HG03139 (cell line): ENCODE data around the gene PCED1B.
"Not testable (repeated sequence)": the region's sequence is repeated elsewhere in the genome, so short reads cannot be mapped to it uniquely, and the experiment has no call there.

Experiments
- ATAC-seq: cut with Tn5 transposase; IDR thresholded peaks from one replicate; pipeline ENCODE4 v1.9.1; 2021; ENCODE audit not compliant: unreplicated experiment

PCED1B gene

DNA sequence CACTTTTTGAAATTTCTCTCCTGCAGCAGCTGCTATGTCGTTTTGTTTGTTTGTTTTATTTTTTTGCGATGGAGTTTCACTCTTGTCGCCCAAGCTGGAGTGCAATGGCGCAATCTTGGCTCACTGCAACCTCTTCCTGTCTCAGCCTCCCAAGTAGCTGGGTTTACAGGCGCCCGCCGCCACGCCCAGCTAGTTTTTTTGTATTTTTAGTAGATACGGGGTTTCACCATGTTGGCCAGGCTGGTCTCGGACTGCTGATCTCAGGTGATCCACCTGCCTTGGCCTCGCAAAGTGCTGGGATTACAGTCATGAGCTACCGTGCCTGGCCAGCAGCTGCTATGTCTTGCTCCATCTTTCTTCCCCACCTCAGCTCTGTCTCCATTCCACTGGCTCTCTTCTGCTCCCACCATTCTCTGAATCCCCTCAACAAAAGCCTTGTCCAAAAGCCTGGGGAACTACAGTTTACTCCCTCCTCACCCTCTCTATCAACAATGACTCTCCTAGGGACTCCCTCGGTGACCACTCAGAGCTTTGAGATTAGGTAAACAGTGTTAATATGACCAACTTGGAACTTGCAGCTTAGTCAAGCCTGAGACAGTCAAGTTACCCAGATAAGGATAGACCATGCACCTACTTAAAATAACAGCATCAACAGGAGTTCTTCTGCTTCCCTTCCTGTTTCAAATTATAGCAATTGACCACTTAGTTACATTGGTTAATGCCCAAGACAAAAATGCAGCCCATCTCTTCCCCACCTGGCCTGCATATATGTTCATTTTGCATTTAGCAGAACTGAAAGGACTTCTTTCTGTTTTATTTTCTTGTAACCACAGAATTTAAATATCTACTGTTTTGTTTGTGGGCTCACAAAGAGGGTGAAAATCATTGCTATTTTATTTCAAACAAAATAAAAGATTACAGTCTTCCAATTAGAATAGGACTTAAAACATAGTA lies 189.4 kb downstream of the PCED1B start:
- ATAC-seq, result peak; percentile 81

DNA sequence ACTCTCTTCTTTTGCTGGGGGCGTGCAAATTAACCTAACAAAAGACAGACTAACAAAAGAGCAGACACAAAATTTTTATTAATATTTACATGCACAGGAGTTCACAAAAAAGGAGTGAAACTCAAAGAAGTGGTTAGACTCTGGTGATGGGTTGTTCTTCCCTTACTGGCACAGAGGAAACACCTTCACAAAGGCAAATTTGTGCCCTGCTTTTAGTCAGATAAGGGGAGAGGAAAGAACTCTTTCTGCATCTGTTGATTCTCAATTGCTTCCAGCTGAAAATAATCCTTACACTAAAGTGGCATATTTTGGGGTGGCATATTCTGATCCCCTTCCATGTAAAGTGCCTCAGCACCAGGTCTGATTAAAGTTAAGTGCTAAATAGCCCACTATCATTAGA lies 190.5 kb downstream of the PCED1B start:
- ATAC-seq, result no peak

DNA sequence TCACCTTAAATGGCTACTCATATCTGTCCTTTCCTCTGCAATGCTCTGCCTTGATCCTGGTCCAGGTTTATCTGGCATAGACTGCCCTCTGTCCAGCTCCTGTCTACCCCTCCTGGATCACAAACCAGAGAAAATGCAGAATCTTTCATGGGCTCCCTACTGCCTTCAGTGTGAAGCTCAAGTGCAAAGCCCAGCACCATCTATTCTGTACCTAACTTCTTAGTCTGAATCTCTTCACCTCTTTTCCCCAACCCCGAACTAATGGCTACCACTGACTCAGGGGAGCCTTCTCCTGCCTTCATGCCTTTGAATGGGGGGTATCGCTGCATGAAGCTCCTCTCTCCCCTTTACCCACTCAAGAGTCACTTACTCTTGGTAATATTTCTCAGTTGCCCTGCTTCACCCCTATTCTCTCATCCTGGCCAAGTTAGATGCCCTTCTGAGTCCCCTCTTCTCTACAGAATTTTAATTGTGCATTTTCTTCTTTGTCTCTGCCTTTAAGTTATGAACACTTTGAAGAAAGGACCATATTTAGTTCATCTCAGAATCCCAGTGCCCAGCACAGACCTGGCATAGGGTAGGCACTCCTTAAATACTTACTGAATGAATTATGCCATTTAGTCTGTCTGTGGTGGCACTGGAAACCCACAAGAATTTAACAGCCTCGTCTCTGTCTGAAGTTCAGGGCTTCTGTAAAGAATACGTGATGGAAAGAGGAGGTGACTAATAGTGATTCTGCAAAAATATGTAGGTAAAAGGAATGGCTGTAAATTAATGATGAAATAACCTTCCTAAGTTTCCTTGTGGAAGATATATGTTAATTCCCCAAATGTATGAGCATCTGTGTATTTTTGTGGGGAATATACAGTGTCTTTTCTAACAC lies 191.6 kb downstream of the PCED1B start:
- no peak for ATAC-seq

DNA sequence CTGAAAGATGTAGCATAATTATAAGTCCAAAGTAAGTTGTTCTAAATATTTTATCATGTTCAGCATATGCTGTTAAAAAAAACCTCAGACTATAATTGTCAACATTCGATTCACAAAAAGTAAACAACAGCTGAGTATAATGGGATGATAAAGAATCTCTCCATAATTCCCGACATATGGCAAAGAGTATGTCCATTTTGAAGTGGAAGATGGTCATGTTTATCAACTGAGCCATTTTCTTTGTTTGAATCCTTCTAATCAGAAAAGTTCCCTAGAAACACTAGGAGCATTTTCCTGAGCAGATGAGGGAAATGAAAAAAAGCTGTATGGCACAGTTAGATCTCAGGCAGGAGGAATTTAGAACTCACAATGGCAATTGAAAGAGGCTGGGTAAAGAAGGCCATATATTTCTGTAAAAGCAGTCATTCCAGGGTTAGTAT lies 192.4 kb downstream of the PCED1B start:
- no peak for ATAC-seq

DNA sequence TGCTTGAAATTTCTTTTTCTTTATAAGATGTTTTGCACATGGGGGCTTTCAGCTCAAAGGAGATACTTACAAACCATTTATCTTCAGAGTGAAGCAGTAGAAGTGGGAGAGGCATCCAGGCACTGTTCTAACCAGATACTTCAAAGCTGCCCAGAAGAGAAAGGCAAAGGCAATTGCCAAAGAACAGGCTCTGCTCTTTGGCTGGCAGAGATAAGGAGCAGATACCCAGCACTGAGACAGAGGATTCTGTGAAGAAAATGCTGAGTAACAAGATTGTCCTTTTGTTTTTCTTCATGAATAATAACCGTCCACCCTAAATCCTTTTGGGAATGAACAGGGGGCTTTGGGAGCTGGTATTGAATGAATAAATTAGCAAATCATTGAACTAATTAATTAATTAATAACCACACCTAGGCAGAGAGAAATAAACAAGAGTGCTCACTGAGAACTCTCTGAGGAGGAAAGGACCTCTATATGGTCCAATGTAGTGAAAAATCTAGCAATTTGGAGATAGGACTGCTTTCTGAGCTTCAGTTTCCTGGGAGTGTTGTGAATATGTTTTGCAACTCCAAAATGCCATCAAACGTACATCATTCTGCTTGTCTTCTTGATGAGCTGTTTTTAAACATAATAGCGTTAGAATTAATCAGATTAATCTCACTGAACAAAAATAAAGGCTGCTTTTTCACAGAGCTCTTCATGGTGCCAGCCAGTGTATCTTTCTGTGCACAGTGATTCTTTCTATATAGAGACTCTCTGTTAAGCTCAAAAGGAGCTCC lies 193.2 kb downstream of the PCED1B start:
- no peak for ATAC-seq

DNA sequence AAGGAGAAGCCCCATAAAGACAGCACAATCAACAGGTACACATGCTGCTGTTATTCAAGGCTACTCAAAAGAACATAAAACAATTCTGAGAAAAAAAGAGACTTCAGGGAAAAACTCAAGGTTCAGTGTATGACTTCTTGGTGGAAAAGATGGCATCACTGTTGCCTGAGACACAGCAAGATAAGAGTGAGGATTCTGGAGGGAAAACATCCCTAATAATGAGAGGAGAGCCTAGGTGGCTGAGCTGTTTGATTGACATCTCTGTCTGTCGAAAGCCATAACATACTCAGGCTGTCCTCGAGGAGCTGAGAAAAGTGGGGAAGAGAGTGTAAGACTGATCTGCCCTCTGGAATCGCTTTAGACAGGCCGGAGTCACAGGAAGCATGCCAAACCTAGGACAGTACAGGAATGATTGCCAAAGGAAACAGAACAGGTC lies 193.8 kb downstream of the PCED1B start:
- ATAC-seq, result no peak

DNA sequence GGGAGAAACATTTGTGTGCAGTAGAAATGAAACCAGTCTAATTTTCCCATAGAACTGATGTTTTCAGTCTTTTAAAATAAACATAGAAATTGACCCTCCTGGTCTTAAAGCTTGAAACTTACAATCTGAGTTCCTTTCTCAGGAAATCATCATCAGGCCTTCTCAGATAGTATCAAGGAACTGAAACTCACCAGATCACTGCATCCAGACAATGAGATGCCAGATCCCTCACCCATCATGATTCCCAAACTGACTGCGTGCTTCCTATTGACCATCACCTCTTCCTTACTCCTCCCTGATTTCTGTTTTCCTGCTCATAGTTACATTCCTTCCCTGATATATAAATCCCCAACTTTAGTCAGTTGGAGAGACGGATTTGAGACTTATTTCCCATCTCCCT lies 195.3 kb downstream of the PCED1B start:
- ATAC-seq, result no peak

DNA sequence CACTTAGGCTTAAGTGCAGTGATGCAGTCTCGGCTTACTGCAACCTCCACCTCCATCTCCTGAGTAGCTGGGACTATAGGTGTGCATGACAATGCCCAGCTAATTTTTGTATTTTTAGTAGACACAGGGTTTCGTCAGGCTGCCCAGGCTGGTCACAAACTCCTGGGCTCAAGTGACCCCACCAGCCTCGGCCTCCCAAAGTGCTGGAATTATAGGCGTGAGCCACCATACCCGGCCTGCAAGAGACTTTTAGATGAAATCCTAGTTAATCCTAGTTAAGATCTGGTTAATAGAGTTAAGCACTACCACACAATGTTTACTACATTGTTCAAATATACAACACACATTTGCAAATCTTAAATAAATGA lies 196.8 kb downstream of the PCED1B start:
- ATAC-seq, result no peak

DNA sequence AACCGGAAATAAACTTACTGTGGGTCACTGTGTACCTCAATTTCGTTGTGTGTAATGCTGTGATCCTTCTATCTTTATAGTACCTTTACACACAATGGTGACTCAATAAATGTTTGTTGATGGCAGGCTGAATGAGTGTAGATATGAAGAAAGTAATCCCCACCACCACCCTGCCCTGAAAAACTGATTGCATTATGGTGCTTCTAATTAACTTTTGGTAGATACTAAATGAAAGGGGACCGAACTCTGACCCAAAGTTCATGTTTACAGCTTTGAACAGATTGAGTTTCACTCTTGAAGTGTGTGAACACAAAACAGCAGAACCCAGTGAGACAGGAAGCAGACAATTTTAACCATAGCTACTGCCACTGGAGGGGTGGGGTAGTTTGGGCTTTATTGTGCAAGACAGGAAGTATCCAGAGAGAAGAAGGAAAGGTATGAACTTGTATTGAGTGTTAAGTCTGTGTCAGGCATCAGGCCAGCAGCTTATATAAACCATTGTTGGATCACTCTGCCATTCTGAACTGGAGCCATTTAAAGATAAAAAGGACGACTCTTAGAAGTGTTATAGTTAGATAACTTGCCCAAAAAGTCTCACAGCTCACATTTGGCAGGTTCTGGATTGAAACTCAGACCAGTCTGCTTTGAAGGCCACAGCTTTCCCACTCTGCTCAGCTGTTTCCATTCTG lies 197.3 kb downstream of the PCED1B start:
- ATAC-seq, result peak; percentile 97

DNA sequence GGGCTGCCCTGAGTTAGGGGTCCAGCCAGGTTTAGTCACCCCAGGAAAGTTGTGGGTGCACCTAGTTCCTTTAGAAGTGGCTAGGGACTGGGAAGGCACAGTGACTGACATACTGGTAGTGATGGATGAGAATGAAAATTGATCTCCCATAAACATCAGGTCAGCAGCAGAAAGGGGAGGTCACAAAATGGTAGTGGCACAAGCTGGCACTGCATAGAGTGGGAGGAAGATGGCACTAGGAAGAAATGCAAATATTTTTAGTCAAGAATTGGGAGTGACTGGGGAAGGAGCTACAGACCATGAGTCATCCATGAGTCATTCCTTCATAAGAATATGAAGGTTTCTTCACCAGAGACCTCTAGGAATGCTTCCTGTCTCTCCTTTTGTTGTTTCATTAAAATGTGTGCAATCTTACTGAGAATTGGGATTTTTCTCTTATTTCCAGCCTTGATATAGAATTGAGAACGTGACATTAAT lies 198.6 kb downstream of the PCED1B start:
- ATAC-seq, result no peak

DNA sequence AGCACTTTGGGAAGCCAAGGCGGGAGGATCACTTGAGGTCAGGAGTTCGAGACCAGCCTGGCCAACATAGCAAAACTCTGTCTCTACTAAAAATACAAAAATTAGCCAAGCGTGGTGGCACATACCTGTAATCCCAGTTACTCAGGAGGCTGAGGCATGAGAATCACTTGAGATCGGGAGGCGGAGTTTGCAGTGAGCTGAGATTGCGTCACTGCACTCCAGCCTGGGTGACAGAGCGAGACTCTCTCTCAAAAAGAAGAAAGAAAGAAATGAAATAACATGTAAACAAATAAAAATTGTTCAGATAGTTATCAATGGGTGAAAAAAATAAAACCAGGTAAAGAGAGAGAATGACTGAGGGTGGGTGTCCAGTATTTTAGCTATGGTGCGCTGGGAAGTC lies 200.3 kb downstream of the PCED1B start:
- not testable (repeated sequence) for ATAC-seq

DNA sequence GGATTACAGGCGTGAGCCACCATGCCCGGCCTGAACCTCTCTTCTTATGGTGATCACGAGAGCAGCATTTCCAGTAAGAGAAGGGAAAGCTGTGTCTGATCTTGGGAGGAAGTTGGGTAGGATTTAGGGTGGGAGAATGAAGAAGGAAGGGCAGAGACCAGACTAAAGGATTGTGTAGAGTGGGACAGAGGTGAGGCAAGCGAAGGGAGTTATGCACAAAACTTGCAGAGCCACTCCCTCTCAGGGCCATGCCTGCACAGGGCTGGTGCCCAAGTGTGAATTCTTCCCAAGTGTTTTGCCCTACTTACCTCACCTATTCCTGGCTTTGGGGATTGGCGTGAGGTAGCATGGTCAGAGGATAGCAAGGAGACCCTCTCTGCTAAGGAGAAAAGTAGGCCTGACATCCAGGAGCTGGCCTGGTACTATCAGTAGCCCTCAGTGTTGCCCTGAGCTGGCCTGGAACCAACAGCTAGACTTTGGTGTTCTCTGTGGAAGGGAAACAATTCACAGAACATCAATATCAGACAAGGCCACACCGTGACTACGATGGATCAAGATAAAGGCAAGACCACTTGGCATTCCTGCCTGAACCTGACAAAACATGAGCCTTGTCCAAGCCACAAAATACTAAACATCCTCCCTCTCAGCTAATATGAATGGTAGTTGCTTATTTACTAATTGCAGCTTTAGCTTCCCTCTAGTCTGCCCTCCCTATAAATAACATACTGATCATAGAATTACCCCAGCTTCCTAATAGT lies 201.3 kb downstream of the PCED1B start:
- ATAC-seq, result no peak

DNA sequence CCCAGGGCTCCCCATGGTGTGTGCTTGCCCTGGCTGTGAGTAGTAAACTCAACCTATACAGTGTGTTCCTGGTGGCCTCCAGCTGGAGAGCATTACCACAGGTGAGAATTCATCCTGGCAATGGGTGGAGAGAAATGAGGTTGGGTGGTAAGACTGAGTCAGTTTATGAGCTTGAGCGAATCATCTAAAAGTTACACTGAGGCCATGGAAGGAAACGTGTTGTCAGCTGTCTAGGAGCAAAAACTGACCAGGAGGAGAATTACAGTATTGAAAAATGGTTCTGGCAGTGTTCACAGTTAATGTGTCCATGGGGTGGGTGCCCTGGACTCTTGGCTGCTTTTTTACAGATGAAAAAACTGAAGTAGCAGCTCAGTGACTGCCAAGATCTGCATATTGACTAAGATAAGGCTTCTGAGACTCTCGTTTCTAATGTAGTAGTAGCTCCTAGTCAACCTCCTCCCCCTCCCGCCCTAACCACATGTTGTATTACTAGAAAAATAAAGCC lies 202.3 kb downstream of the PCED1B start:
- ATAC-seq, result no peak

DNA sequence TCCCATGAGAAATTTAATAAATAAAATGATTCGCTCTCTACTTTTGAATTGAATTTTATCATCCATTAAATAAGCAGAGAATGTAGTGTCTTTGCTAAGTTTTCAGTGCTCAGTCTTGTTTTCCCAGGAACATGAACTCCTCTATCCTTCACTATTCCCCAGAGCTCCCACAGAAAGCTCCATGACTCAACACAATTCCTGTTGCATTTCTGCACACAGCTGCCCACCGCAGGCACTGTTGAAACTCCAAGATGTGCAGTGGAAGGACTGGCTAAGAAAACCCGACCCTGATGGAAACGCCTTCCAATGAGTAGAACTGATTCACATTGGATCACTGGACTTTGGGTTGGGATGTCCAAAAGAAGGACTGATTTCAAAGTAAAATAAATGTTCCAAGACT lies 202.8 kb downstream of the PCED1B start:
- ATAC-seq, result no peak
